RWPE2 (cell line): Measurements from ENCODE around the gene FADS3.
A peak's percentile ranks its signal among the peaks of the same experiment; 100 is the strongest.

Experiments
- ATAC-seq: fragments of 200-7000 bp; cut with Tn5 transposase; 3 replicates; pipeline ENCODE4 v1.9.1; 2021; ENCODE audit warnings: low read depth
- DNase-seq: peaks from one replicate; pipeline ENCODE4 v3.0.0-alpha.2; 2020; ENCODE audit warnings: low spot score
- H3K27ac ChIP-seq: fragments of 450-650 bp; 2 replicates; pipeline ENCODE4 v1.5.1; 2017; ENCODE audit warnings: mild to moderate bottlenecking; ENCODE audit not compliant: poor library complexity, severe bottlenecking
- H3K27me3 ChIP-seq: fragments of 250-450 bp; sonication (Bioruptor Pico); 2 replicates; pipeline ENCODE4 v1.5.1; 2021; ENCODE audit warnings: mild to moderate bottlenecking, moderate library complexity; ENCODE audit not compliant: insufficient read depth, poor library complexity, severe bottlenecking
- H3K36me3 ChIP-seq: fragments of 250-450 bp; sonication (Bioruptor Pico); 2 replicates; pipeline ENCODE4 v1.5.1; 2020; ENCODE audit warnings: low read depth, mild to moderate bottlenecking, moderate library complexity
- H3K4me1 ChIP-seq: fragments of 250-450 bp; sonication (Bioruptor Pico); 2 replicates; pipeline ENCODE4 v1.5.1; 2021; ENCODE audit warnings: mild to moderate bottlenecking, moderate library complexity; ENCODE audit not compliant: insufficient read depth, poor library complexity, severe bottlenecking
- H3K4me3 ChIP-seq: fragments of 250-450 bp; sonication (Bioruptor Pico); 2 replicates; pipeline ENCODE4 v1.5.1; 2021; ENCODE audit warnings: mild to moderate bottlenecking, moderate library complexity; ENCODE audit not compliant: severe bottlenecking
- H3K9me3 ChIP-seq: fragments of 250-450 bp; sonication (Bioruptor Pico); 2 replicates; pipeline ENCODE4 v1.5.1; 2021; ENCODE audit warnings: mild to moderate bottlenecking, moderate library complexity; ENCODE audit not compliant: severe bottlenecking
- TF ChIP-seq, protein P1 (sequence below): fragments of 450-650 bp; IDR thresholded peaks from one replicate; pipeline ENCODE4 v1.5.1; 2017; ENCODE audit warnings: mild to moderate bottlenecking, moderate library complexity; ENCODE audit not compliant: poor library complexity, severe bottlenecking

FADS3 gene

DNA sequence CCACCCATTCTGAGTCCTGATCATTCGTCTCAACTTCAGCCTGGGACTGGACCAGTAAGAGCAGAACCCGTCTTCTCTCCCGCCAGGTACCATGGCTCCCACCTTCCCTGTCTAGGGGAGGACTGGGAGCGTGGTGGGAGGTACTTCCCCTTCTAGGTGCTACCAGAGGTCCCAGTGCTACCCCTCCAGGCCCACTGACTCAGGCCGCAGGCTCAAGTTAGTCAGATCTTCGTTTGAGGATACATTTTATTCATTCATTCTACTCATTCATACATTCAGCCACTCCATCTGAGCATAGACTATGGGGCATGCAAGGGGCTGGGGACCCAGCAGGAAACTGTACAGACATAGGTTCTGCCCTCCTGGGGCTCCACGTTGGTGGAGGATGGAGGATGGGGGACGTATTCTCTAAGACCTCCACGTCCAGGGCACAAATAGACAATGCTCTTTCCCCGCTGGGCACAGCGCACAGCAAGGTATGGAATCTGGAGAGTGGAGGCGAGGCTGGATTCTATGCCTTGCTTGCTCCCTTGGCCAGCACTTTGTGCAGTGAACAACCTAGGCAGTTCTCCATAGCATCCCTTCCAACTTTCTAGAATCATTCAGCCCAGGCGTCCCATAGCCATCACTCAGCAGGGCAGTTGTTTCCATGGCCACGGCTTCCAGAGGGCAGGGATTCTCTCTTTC is 27.0 kb upstream of the FADS3 start:
- H3K4me3 ChIP-seq, result no peak overlapping the region
- ATAC-seq (no peak), DNase-seq (no peak)
- no peaks in the 10 kb centered on the region for H3K4me1 ChIP-seq
- no peaks in the 10 kb centered on the region for H3K9me3 ChIP-seq
- TF ChIP-seq, protein P1, sequence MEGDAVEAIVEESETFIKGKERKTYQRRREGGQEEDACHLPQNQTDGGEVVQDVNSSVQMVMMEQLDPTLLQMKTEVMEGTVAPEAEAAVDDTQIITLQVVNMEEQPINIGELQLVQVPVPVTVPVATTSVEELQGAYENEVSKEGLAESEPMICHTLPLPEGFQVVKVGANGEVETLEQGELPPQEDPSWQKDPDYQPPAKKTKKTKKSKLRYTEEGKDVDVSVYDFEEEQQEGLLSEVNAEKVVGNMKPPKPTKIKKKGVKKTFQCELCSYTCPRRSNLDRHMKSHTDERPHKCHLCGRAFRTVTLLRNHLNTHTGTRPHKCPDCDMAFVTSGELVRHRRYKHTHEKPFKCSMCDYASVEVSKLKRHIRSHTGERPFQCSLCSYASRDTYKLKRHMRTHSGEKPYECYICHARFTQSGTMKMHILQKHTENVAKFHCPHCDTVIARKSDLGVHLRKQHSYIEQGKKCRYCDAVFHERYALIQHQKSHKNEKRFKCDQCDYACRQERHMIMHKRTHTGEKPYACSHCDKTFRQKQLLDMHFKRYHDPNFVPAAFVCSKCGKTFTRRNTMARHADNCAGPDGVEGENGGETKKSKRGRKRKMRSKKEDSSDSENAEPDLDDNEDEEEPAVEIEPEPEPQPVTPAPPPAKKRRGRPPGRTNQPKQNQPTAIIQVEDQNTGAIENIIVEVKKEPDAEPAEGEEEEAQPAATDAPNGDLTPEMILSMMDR, result no peak
- H3K27ac ChIP-seq, result no peak overlapping the region
- H3K36me3 ChIP-seq, result no peaks in the 10 kb centered on the region
- peaks cover 11% of the 10 kb centered on the region for H3K27me3 ChIP-seq

- no peak for DNase-seq
Measured at GRCh38 chr11:61917334-61918109, 26.2 kb upstream of the FADS3 start, which contains the start of gene RAB3IL1. Gene RAB3IL1 (minus strand): TSS chr11:61917566. CDS start chr11:61917367, 199 bp downstream.

DNA sequence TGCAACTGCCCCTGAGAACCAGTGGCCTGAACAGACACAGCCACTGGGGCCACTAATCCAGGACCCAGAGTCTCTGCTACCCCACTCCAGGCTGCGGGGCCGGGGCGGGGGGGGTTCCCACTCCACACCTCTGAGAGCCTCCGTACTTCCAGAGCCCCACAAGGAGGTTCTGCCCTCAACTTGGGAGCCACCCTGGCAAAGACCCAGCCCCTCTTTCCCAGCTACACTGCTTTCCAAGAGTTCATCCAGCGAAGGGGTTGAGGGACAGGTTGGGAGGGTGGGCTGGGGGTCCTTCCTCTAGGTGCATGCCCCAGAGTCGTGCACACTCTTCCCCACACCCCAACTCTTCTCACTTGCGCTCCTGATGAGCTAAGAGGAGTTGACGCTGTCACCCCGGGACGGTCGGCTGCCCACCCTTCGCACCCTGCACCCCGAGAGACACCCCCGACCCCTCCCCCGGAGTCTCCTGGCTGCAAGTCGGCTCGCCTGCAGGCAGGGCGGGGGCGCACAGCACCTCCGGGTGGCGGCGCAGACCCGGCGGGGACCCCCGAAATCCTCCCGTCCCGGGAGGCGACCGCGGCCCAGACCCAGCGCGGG is 25.5 kb upstream of the FADS3 start:
- no peak overlapping the region for H3K27ac ChIP-seq
- ATAC-seq (no peak), DNase-seq (peak; percentile 60)
- no peaks in the 10 kb centered on the region for H3K9me3 ChIP-seq
- H3K36me3 ChIP-seq, result no peaks in the 10 kb centered on the region
- H3K27me3 ChIP-seq, result peaks cover 11% of the 10 kb centered on the region
- TF ChIP-seq, protein P1, result no peak
- H3K4me1 ChIP-seq, result no peaks in the 10 kb centered on the region
- H3K4me3 ChIP-seq, result peak overlapping the region; percentile 55

More at GRCh38 chr11:61917334-61918109, 26.2 kb upstream of the FADS3 start, which contains the start of gene RAB3IL1:
- peak; percentile 58 for ATAC-seq
- H3K27ac ChIP-seq, result no peak within 1 kb of the TSS
- no peaks in the 10 kb centered on the region for H3K9me3 ChIP-seq
- H3K27me3 ChIP-seq, result peaks cover 11% of the 10 kb centered on the region
- TF ChIP-seq, protein P1, result no peak
- H3K4me3 ChIP-seq, result peak within 1 kb of the TSS; percentile 55
- H3K36me3 ChIP-seq, result no peaks in the 10 kb centered on the region
- no peaks in the 10 kb centered on the region for H3K4me1 ChIP-seq

DNA sequence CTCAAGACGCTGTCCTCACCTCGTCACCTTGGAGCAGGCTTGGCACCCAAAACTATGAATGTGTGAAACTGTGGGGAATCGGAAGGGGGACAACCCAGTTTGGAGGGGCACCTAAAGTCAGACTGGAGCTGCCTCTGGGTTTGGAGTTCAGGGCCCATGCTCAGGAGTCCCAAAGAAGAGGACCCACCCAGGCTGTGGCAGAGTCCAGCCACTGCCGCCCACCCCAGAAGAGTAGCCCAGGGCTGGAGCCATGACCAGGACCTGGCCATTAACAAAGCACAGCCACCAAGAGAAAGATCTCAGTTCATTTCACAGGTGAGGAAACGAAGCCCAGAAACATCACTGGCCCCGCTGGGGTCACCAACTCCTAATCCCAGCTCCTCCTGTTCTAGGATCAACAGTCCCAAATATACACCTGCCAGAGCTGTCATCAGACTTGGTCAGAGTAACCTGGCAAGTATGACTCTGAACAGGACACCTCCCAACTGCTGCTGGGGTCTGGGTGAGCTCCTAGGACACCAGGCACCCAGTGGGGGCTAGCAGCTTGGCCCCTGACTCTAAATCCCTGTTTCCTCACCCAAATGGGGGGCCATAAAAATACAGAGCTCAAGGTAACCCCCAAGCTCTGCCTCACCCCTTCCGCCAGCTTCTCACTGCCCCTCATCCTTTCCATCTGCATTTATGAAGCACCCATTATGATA is 23.3 kb upstream of the FADS3 start:
- ATAC-seq (no peak), DNase-seq (no peak)
- peaks cover 8% of the 10 kb centered on the region for H3K27me3 ChIP-seq
- no peaks in the 10 kb centered on the region for H3K4me1 ChIP-seq
- H3K4me3 ChIP-seq, result no peak overlapping the region
- no peaks in the 10 kb centered on the region for H3K36me3 ChIP-seq
- TF ChIP-seq, protein P1, result no peak
- H3K9me3 ChIP-seq, result no peaks in the 10 kb centered on the region
- H3K27ac ChIP-seq, result no peak overlapping the region
